ENCODE data around the gene GADD45G. TPM values are rescaled to one million over a fixed set of nuclear protein-coding genes. Genes with fewer than 3 reads are reported as not detected.
A peak's percentile ranks its signal among the peaks of the same experiment; 100 is the strongest.

The GADD45G gene
- total and polyA plus RNA-seq, 10 of the 15 experiments (the other 5 are each of a cell fraction or from before 2014, with no cell fraction given) = 0.07 to 1.00 (median 0.29) TPM; not detected in 4

- TF ChIP-seq CUX1 (IDR thresholded peaks at IDR 0.05; ENCODE audit: insufficient replicate concordance, low read depth, low read length) = no peak
- TF ChIP-seq MTA3 (IDR thresholded peaks at IDR 0.05; ENCODE audit: borderline replicate concordance, low read length) = no peak
- no peak for TF ChIP-seq CHD2 (IDR thresholded peaks at IDR 0.05; ENCODE audit: borderline replicate concordance, low read depth, low read length)
- no peak for TF ChIP-seq NFYA (IDR thresholded peaks at IDR 0.05; ENCODE audit: borderline replicate concordance, low read depth, low read length)
- TF ChIP-seq PRDM15 (CRISPR knock-in tag; IDR thresholded peaks at IDR 0.05) = no peak
- TF ChIP-seq, protein P1, sequence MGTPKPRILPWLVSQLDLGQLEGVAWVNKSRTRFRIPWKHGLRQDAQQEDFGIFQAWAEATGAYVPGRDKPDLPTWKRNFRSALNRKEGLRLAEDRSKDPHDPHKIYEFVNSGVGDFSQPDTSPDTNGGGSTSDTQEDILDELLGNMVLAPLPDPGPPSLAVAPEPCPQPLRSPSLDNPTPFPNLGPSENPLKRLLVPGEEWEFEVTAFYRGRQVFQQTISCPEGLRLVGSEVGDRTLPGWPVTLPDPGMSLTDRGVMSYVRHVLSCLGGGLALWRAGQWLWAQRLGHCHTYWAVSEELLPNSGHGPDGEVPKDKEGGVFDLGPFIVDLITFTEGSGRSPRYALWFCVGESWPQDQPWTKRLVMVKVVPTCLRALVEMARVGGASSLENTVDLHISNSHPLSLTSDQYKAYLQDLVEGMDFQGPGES (IDR thresholded peaks at IDR 0.05) = no peak
- TF ChIP-seq JUND (IDR thresholded peaks at IDR 0.05; ENCODE audit: low read depth, low read length) = no peak
- no peak for TF ChIP-seq CEBPB (IDR thresholded peaks at IDR 0.05; ENCODE audit: borderline replicate concordance in 1 of 2, low read depth in 2 of 2, low read length in 2 of 2)
- TF ChIP-seq IKZF2 (IDR thresholded peaks at IDR 0.05) = no peak
- no peak for TF ChIP-seq POLR2AphosphoS5 (IDR thresholded peaks at IDR 0.05; ENCODE audit: low read length)
- no peak for TF ChIP-seq RAD51 (IDR thresholded peaks at IDR 0.05)
- no peak for TF ChIP-seq IKZF1 (conservative IDR thresholded peaks at IDR 0.05)
- no peak for TF ChIP-seq SMAD5 (IDR thresholded peaks at IDR 0.05; ENCODE audit: low read depth)
- TF ChIP-seq YBX1 (IDR thresholded peaks at IDR 0.05) = no peak
- no peak for TF ChIP-seq POU2F2 (IDR thresholded peaks at IDR 0.05; ENCODE audit: borderline replicate concordance, low read depth, low read length)
- TF ChIP-seq SMC3 (IDR thresholded peaks at IDR 0.05; ENCODE audit: borderline replicate concordance, low read length) = peak; percentile 56
- TF ChIP-seq, protein P2, sequence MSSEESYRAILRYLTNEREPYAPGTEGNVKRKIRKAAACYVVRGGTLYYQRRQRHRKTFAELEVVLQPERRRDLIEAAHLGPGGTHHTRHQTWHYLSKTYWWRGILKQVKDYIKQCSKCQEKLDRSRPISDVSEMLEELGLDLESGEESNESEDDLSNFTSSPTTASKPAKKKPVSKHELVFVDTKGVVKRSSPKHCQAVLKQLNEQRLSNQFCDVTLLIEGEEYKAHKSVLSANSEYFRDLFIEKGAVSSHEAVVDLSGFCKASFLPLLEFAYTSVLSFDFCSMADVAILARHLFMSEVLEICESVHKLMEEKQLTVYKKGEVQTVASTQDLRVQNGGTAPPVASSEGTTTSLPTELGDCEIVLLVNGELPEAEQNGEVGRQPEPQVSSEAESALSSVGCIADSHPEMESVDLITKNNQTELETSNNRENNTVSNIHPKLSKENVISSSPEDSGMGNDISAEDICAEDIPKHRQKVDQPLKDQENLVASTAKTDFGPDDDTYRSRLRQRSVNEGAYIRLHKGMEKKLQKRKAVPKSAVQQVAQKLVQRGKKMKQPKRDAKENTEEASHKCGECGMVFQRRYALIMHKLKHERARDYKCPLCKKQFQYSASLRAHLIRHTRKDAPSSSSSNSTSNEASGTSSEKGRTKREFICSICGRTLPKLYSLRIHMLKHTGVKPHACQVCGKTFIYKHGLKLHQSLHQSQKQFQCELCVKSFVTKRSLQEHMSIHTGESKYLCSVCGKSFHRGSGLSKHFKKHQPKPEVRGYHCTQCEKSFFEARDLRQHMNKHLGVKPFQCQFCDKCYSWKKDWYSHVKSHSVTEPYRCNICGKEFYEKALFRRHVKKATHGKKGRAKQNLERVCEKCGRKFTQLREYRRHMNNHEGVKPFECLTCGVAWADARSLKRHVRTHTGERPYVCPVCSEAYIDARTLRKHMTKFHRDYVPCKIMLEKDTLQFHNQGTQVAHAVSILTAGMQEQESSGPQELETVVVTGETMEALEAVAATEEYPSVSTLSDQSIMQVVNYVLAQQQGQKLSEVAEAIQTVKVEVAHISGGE (CRISPR knock-in tag; IDR thresholded peaks at IDR 0.05) = no peak
Measured at GRCh38 chr9:89593727-89594427, 10.9 kb upstream of the GADD45G start (continued).

Data from GM12878 (cell line).